PC-9 (cell line): Measurements from ENCODE around the gene MYO5C.

Experiments used
- CTCF ChIP-seq: fragments of 200-600 bp; sonication (generic); conservative IDR thresholded peaks from 2 replicates; pipeline ENCODE4 v1.6.1; 2017; ENCODE audit warnings: mixed run types, antibody characterized with exemption, mild to moderate bottlenecking, moderate library complexity
- EZH2 ChIP-seq: fragments of 200-600 bp; sonication (generic); IDR thresholded peaks from 2 replicates; pipeline ENCODE4 v1.8.0; 2017; ENCODE audit warnings: antibody characterized with exemption, low read depth

- no peak for TF ChIP-seq CTCF
- no peak for TF ChIP-seq EZH2
Measured at GRCh38 chr15:52295421-52296001, at the start of gene MYO5C.
